Stimulated activated CD4-positive, alpha-beta T cell treated with anti-CD3 and anti-CD28 coated beads, Interleukin-2, amount 100 ng/mL, for 4 hours (primary cell): ENCODE results near the gene CNGB1.
"Not testable (repeated sequence)": the region's sequence is repeated elsewhere in the genome, so short reads cannot be mapped to it uniquely, and the experiment has no call there.

Experiments
- DNase-seq: peaks from one replicate; pipeline ENCODE4 v3.0.0-alpha.2; 2020; ENCODE audit warnings: low read depth

Gene CNGB1

GRCh38 chr16:57952909-57953308, 18.0 kb downstream of the CNGB1 start:
- no peak for DNase-seq

- DNase-seq, result no peak
Observed at GRCh38 chr16:57951204-57951960, 19.5 kb downstream of the CNGB1 start.

- no peak for DNase-seq
Observed at GRCh38 chr16:57950382-57950781, 20.5 kb downstream of the CNGB1 start.

- no peak for DNase-seq
Observed at GRCh38 chr16:57949595-57950238, 21.2 kb downstream of the CNGB1 start.

GRCh38 chr16:57949013-57949412, 21.9 kb downstream of the CNGB1 start:
- no peak for DNase-seq

GRCh38 chr16:57948027-57948426, 22.9 kb downstream of the CNGB1 start:
- DNase-seq, result no peak

- DNase-seq, result no peak
Observed at GRCh38 chr16:57947261-57947660, 23.7 kb downstream of the CNGB1 start.

- DNase-seq, result no peak
Observed at GRCh38 chr16:57946181-57946801, 24.6 kb downstream of the CNGB1 start.

GRCh38 chr16:57945740-57946138, 25.2 kb downstream of the CNGB1 start:
- no peak for DNase-seq

- DNase-seq, result no peak
Observed at GRCh38 chr16:57944970-57945739, 25.8 kb downstream of the CNGB1 start.

- not testable (repeated sequence) for DNase-seq
Observed at GRCh38 chr16:57943381-57943780, 27.5 kb downstream of the CNGB1 start.

GRCh38 chr16:57941901-57942300, 29.0 kb downstream of the CNGB1 start:
- not testable (repeated sequence) for DNase-seq

GRCh38 chr16:57941016-57941664, 29.8 kb downstream of the CNGB1 start:
- no peak for DNase-seq

GRCh38 chr16:57940382-57940966, 30.5 kb downstream of the CNGB1 start:
- DNase-seq, result no peak

- DNase-seq, result no peak
Observed at GRCh38 chr16:57939872-57940224, 31.1 kb downstream of the CNGB1 start.

- no peak for DNase-seq
Observed at GRCh38 chr16:57938936-57939871, 31.7 kb downstream of the CNGB1 start.

- no peak for DNase-seq
Observed at GRCh38 chr16:57938484-57938883, 32.4 kb downstream of the CNGB1 start.

GRCh38 chr16:57937861-57938260, 33.1 kb downstream of the CNGB1 start:
- no peak for DNase-seq

- DNase-seq, result no peak
Observed at GRCh38 chr16:57935904-57936303, 35.0 kb downstream of the CNGB1 start.

GRCh38 chr16:57930533-57930932, 40.4 kb downstream of the CNGB1 start:
- no peak for DNase-seq

GRCh38 chr16:57929250-57929649, 41.7 kb downstream of the CNGB1 start:
- no peak for DNase-seq
